K562 (cell line): ENCODE data around the gene THOC5. TPM values are rescaled to one million over a fixed set of nuclear protein-coding genes. Genes with fewer than 3 reads are reported as not detected.

ENCODE experiments used
- ATAC-seq: fragments of 200-7000 bp; cut with Tn5 transposase; 3 replicates; pipeline ENCODE4 v1.9.1; 2020; ENCODE audit warnings: moderate library complexity
- BruUV-seq: library from RNA; stranded (reverse); fragments of 400-500 nt; replicated peaks from 2 replicates; lab custom pipeline; 2021; lab: Mats Ljungman, UMichigan
- CTCF ChIA-PET: fragments of 300-600 bp; formaldehyde crosslinking; extraction: SDS; loops from one replicate; lab custom pipeline; 2021; ENCODE audit warnings: low intra/inter-chr PET ratio; lab: Yijun Ruan, JAX
- POLR2A ChIA-PET: fragments of 300-600, 350-650 bp; sonication (Branson Sonifier 250); formaldehyde crosslinking; extraction: SDS; loops from one replicate; lab custom pipeline; 2021; ENCODE audit warnings: antibody characterized with exemption, inconsistent platforms; lab: Yijun Ruan, JAX
- DNase-seq, 4 experiments: peaks; one replicate each; pipeline versions ENCODE4 v3.0.0 to v3.0.0-alpha.2; 2011 to 2018; ENCODE audit warnings: low spot score in 3 of 4, mixed read lengths in 3 of 4; ENCODE audit errors: extremely low read depth in 1 of 4
- FAIRE-seq: peaks from 2 replicates; lab custom pipeline; 2011; peaks lifted over from hg19 to GRCh38; lab: Jason Lieb, UNC
- H2AFZ ChIP-seq: 2 replicates; pipeline ENCODE4 v1.6.0; 2011; ENCODE audit warnings: low read depth, low read length, control low read depth, inconsistent platforms
- H3K27ac ChIP-seq: fragments of 200-600 bp; 3 replicates; pipeline ENCODE4 v1.8.0; 2011; ENCODE audit warnings: low read depth, mild to moderate bottlenecking, control low read depth, inconsistent platforms, low read length, moderate library complexity, mixed read lengths; ENCODE audit errors: extremely low read depth
- H3K27me3 ChIP-seq, 2 experiments: fragments of 300-600 bp in 1 of 2; 2 replicates in 1 of 2; 3 replicates in 1 of 2; pipeline versions ENCODE4 v1.6.0 to v1.8.0; 2011; ENCODE audit warnings: inconsistent platforms in 2 of 2, low read length in 2 of 2, mild to moderate bottlenecking in 1 of 2, mixed read lengths in 1 of 2, moderate library complexity in 1 of 2; ENCODE audit not compliant: control insufficient read depth in 2 of 2, insufficient read depth in 2 of 2
- H3K36me3 ChIP-seq: fragments of 300-600 bp; 3 replicates; pipeline ENCODE4 v1.8.0; 2011; ENCODE audit warnings: mild to moderate bottlenecking, low read length, inconsistent platforms; ENCODE audit not compliant: control insufficient read depth, insufficient read depth
- H3K4me1 ChIP-seq, 2 experiments: fragments of 200-600 bp in 1 of 2; replicated peaks in 1 of 2; 2 replicates in 1 of 2; 3 replicates in 1 of 2; pipeline versions ENCODE4 v1.5.1 to v1.8.0; 2011; ENCODE audit warnings: inconsistent platforms in 2 of 2, low read length in 2 of 2, mild to moderate bottlenecking in 1 of 2, mixed read lengths in 1 of 2, moderate library complexity in 1 of 2; ENCODE audit not compliant: control insufficient read depth in 2 of 2, insufficient read depth in 2 of 2
- H3K4me2 ChIP-seq: 2 replicates; pipeline ENCODE4 v1.6.1; 2011; ENCODE audit warnings: low read length, control low read depth, inconsistent platforms, mixed read lengths; ENCODE audit not compliant: insufficient read depth
- H3K4me3 ChIP-seq: fragments of 200-600 bp; sonication (generic), shearing (Covaris generic); 2 replicates; pipeline ENCODE4 v1.5.1; 2016; ENCODE audit warnings: control low read depth, inconsistent platforms
- H3K79me2 ChIP-seq: fragments of 200-600 bp; 3 replicates; pipeline ENCODE4 v1.8.0; 2011; ENCODE audit warnings: low read length, inconsistent platforms; ENCODE audit not compliant: control insufficient read depth, insufficient read depth
- H3K9ac ChIP-seq, 2 experiments: 2 replicates each; pipeline versions ENCODE4 v1.6.0 to v1.6.1; 2011; ENCODE audit warnings: low read depth in 2 of 2, low read length in 2 of 2, control low read depth in 1 of 2, inconsistent platforms in 1 of 2, mild to moderate bottlenecking in 1 of 2, mixed read lengths in 1 of 2; ENCODE audit not compliant: insufficient read depth in 1 of 2
- H3K9me1 ChIP-seq: one replicate; pipeline ENCODE4 v1.6.0; 2011; ENCODE audit warnings: inconsistent platforms, mild to moderate bottlenecking, low read length, moderate library complexity; ENCODE audit not compliant: control insufficient read depth, insufficient read depth
- H3K9me3 ChIP-seq: replicated peaks from 2 replicates; pipeline ENCODE4 v1.5.1; 2011; ENCODE audit warnings: low read depth, low read length, inconsistent platforms; ENCODE audit not compliant: control insufficient read depth, insufficient read depth
- H4K20me1 ChIP-seq: replicated peaks from 2 replicates; pipeline ENCODE4 v1.6.1; 2011; ENCODE audit warnings: low read length, inconsistent platforms, mixed read lengths; ENCODE audit not compliant: control insufficient read depth, insufficient read depth
- ARNT ChIP-seq, 2 experiments: fragments of 450-650 bp; IDR thresholded peaks; 2 replicates each; pipeline ENCODE4 v1.6.1; 2016; ENCODE audit warnings: mild to moderate bottlenecking in 1 of 2
- ERF ChIP-seq: fragments of 450-650 bp; formaldehyde crosslinking; IDR thresholded peaks from 2 replicates; pipeline ENCODE4 v1.4.0; 2020; ENCODE audit warnings: mild to moderate bottlenecking, mixed read lengths
- GABPA ChIP-seq: fragments of 200-800 bp; sonication (Bioruptor generic); conservative IDR thresholded peaks from 2 replicates; pipeline ENCODE4 v1.6.1; 2016; ENCODE audit warnings: low read depth, missing genetic modification characterization, missing compliant biosample characterization
- KLF6 ChIP-seq: fragments of 250-450 bp; sonication (Bioruptor Pico); IDR thresholded peaks from 2 replicates; pipeline ENCODE4 v1.4.0; 2020; ENCODE audit warnings: mild to moderate bottlenecking, moderate library complexity, borderline replicate concordance
- MBD2 ChIP-seq: sonication (generic); IDR thresholded peaks from 2 replicates; pipeline ENCODE4 v1.6.1; 2016; ENCODE audit warnings: low read depth, borderline replicate concordance
- NCOA2 ChIP-seq, 2 experiments: fragments of 450-650 bp; IDR thresholded peaks; 2 replicates each; pipeline ENCODE4 v1.6.1; 2018; ENCODE audit warnings: mild to moderate bottlenecking in 2 of 2, moderate library complexity in 1 of 2; ENCODE audit not compliant: partially characterized antibody in 2 of 2
- NONO ChIP-seq, 2 experiments: fragments of 200-400 bp in 1 of 2; fragments of 450-650 bp in 1 of 2; formaldehyde crosslinking in 1 of 2; IDR thresholded peaks; 2 replicates each; pipeline ENCODE4 v1.6.1; 2017; ENCODE audit warnings: low read depth in 2 of 2, mild to moderate bottlenecking in 2 of 2, moderate library complexity in 2 of 2, low read length in 1 of 2
- POLR3G ChIP-seq: IDR thresholded peaks from 2 replicates; pipeline ENCODE4 v1.6.1; 2011; ENCODE audit not compliant: insufficient read length, insufficient replicate concordance; ENCODE audit errors: extremely low read depth
- SAP30 ChIP-seq: fragments of 200-600 bp; sonication (generic); IDR thresholded peaks from 2 replicates; pipeline ENCODE4 v1.6.1; 2012; ENCODE audit warnings: borderline replicate concordance, low read depth, mild to moderate bottlenecking, moderate library complexity, low read length, control low read depth, inconsistent platforms; ENCODE audit not compliant: insufficient read depth, poor library complexity, severe bottlenecking
- SIX5 ChIP-seq, 2 experiments: IDR thresholded peaks; 2 replicates each; pipeline ENCODE4 v1.6.1; 2011; ENCODE audit warnings: low read length in 2 of 2, borderline replicate concordance in 1 of 2, low read depth in 1 of 2, mild to moderate bottlenecking in 1 of 2, moderate library complexity in 1 of 2; ENCODE audit not compliant: insufficient read depth in 1 of 2
- THRA ChIP-seq: fragments of 450-650 bp; IDR thresholded peaks from 2 replicates; pipeline ENCODE4 v1.6.1; 2017; ENCODE audit warnings: mild to moderate bottlenecking, moderate library complexity
- ZNF146 ChIP-seq: IDR thresholded peaks from one replicate; pipeline ENCODE4 v1.6.1; 2018; ENCODE audit warnings: missing compliant biosample characterization; ENCODE audit not compliant: unreplicated experiment
- ZNF224 ChIP-seq: sonication (generic); formaldehyde crosslinking; IDR thresholded peaks from 2 replicates; pipeline ENCODE4 v1.8.0; 2022; ENCODE audit warnings: mild to moderate bottlenecking, missing genetic modification reagents
- WGBS: fragments of 100-300 bp; shearing (Covaris generic); methylation state at CpG from one replicate; pipeline ENCODE4 v1.1.6; 2016; ENCODE audit warnings: low coverage, mixed read lengths; ENCODE audit not compliant: insufficient coverage; ENCODE audit errors: missing lambda C conversion rate; 5-methylcytosine and 5-hydroxymethylcytosine counted together
- in situ Hi-C: fragments of 300-500 bp; cut with MboI; formaldehyde crosslinking; loops from 4 replicates; pipeline ENCODE4 v1.15.0; 2018; ENCODE audit warnings: inconsistent platforms, mixed read lengths
- intact Hi-C: fragments of 100-400 bp; cut with micrococcal nuclease; formaldehyde crosslinking; loops from 2 replicates; pipeline ENCODE4 v1.14.2; 2022
- polyA plus RNA-seq, 8 experiments: library from polyadenylated mRNA; depleted of rRNA in 4 of 8; stranded (reverse) in 5 of 8; unstranded in 3 of 8; fragments of >200 nt; fragmentation: Nextera tagmentation in 2 of 8; fragmentation: Illumina TruSeq in 1 of 8; extraction: Ambion mirVana in 2 of 8; extraction: Trizol in 1 of 8; gene quantifications; 2 replicates each; pipeline versions ENCODE4 v1.2.1 to v1.2.3, GENCODE V29; 2011 to 2014; ENCODE audit warnings: inconsistent platforms in 1 of 8, missing spikeins in 1 of 8
- total RNA-seq, 7 experiments: library from RNA; depleted of rRNA in 6 of 7; stranded (reverse); fragments of >200 nt in 6 of 7; fragmentation: Illumina TruSeq in 2 of 7; extraction: Trizol in 2 of 7; gene quantifications; 2 replicates each; pipeline versions ENCODE4 v1.2.1 to v1.2.3, GENCODE V29; 2011 to 2021; ENCODE audit warnings: low replicate concordance in 1 of 7
- TF ChIP-seq, protein P1 (sequence below): sonication (generic); formaldehyde crosslinking; IDR thresholded peaks from 2 replicates; pipeline ENCODE4 v1.8.1; 2022; ENCODE audit warnings: missing genetic modification reagents
- TF ChIP-seq, protein P2 (sequence below): fragments of 450-650 bp; formaldehyde crosslinking; IDR thresholded peaks from 2 replicates; pipeline ENCODE4 v1.4.0; 2020; ENCODE audit warnings: mild to moderate bottlenecking, moderate library complexity
- TF ChIP-seq, protein P3 (sequence below): fragments of 450-650 bp; formaldehyde crosslinking; IDR thresholded peaks from 2 replicates; pipeline ENCODE4 v1.4.0; 2022; ENCODE audit warnings: missing genetic modification characterization

Gene THOC5
- total and polyA plus RNA-seq, 9 of the 15 experiments (the other 6 are each of a cell fraction or from before 2014, with no cell fraction given) = 45.3 to 96.5 (median 51.4) TPM

DNA sequence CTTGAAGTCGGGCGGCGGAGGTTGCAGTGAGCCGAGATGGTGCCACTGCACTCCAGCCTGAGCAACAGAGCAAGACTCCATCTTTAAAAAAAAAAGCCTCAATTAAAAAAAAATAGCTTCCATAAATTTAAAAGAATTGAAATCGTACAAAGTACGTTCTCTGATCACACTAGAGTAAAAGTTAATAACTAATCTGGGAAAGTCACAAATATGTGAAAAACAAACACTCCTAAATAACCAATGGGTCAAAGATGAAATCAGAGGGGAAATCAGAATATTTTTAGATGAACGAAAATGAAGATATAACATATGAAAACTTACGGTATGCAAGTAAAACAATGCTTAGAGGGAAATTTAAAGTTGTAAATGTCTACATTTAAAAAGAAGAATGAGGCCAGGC is 53.7 kb downstream of the THOC5 start:
- WGBS = 96% methylated on average over 8 of the region's 8 CpGs
- Histone ChIP-seq H3K9ac (no peak overlapping the region), H3K79me2 (no peaks in the 10 kb centered on the region), H3K9me3 (no peaks in the 10 kb centered on the region), H3K4me1 (peaks cover 8 to 9% of the 10 kb centered on the region in 2 experiments; a peak in 3 of 5 replicates), H4K20me1 (no peaks in the 10 kb centered on the region), H2AFZ (no peak overlapping the region), H3K9me1 (peaks cover 4% of the 10 kb centered on the region), H3K4me3 (no peak overlapping the region), H3K27ac (no peak overlapping the region), H3K36me3 (no peaks in the 10 kb centered on the region; the same call in 2 of the 3 replicates), H3K4me2 (no peak overlapping the region), H3K27me3 (no peaks in the 10 kb centered on the region)
- in situ Hi-C loops (no loop called here), intact Hi-C loops (no loop called here)
- ATAC-seq (no peak), FAIRE-seq (no peak), DNase-seq (no peak)
- ChIA-PET POLR2A (no interaction called here), CTCF (no interaction called here)
- no TSS peak for BruUV-seq
- TF ChIP-seq MBD2 (no peak), SIX5 (IDR thresholded peaks at IDR 0.05; ENCODE audit: borderline replicate concordance in 1 of 2, insufficient read depth in 1 of 2, low read depth in 1 of 2, low read length in 2 of 2) (no peak), SAP30 (no peak), ZNF146 (no peak), ZNF224 (CRISPR knock-in tag) (no peak), POLR3G (no peak), ERF (CRISPR knock-in tag) (no peak), NCOA2 (IDR thresholded peaks at IDR 0.05; ENCODE audit: partially characterized antibody in 2 of 2) (no peak), KLF6 (no peak), THRA (no peak), ARNT (IDR thresholded peaks at IDR 0.05) (no peak), GABPA (tag) (no peak), NONO (IDR thresholded peaks at IDR 0.05; ENCODE audit: low read depth in 2 of 2, low read length in 1 of 2) (no peak)
- TF ChIP-seq, protein P1, sequence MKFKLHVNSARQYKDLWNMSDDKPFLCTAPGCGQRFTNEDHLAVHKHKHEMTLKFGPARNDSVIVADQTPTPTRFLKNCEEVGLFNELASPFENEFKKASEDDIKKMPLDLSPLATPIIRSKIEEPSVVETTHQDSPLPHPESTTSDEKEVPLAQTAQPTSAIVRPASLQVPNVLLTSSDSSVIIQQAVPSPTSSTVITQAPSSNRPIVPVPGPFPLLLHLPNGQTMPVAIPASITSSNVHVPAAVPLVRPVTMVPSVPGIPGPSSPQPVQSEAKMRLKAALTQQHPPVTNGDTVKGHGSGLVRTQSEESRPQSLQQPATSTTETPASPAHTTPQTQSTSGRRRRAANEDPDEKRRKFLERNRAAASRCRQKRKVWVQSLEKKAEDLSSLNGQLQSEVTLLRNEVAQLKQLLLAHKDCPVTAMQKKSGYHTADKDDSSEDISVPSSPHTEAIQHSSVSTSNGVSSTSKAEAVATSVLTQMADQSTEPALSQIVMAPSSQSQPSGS (CRISPR knock-in tag) = no peak
- TF ChIP-seq, protein P2, sequence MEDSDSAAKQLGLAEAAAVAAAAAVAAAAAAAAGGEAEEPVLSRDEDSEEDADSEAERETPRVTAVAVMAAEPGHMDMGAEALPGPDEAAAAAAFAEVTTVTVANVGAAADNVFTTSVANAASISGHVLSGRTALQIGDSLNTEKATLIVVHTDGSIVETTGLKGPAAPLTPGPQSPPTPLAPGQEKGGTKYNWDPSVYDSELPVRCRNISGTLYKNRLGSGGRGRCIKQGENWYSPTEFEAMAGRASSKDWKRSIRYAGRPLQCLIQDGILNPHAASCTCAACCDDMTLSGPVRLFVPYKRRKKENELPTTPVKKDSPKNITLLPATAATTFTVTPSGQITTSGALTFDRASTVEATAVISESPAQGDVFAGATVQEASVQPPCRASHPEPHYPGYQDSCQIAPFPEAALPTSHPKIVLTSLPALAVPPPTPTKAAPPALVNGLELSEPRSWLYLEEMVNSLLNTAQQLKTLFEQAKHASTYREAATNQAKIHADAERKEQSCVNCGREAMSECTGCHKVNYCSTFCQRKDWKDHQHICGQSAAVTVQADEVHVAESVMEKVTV (CRISPR knock-in tag) = no peak
- TF ChIP-seq, protein P3, sequence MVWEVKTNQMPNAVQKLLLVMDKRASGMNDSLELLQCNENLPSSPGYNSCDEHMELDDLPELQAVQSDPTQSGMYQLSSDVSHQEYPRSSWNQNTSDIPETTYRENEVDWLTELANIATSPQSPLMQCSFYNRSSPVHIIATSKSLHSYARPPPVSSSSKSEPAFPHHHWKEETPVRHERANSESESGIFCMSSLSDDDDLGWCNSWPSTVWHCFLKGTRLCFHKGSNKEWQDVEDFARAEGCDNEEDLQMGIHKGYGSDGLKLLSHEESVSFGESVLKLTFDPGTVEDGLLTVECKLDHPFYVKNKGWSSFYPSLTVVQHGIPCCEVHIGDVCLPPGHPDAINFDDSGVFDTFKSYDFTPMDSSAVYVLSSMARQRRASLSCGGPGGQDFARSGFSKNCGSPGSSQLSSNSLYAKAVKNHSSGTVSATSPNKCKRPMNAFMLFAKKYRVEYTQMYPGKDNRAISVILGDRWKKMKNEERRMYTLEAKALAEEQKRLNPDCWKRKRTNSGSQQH = no peak
